Fibroblast of the aortic adventitia (primary cell): ENCODE measurements around the gene NTRK1. TPM values are rescaled to one million over a fixed set of nuclear protein-coding genes. Genes with fewer than 3 reads are reported as not detected.

ENCODE experiments used
- DNase-seq: peaks from one replicate; pipeline ENCODE4 v3.0.0-alpha.2; 2010; ENCODE audit warnings: low read depth
- H3K4me3 ChIP-seq: 2 replicates; pipeline ENCODE4 v1.5.1; 2011; ENCODE audit warnings: low read depth, mild to moderate bottlenecking, control low read depth, low read length, moderate library complexity
- total RNA-seq: library from RNA; depleted of rRNA; stranded (reverse); fragments of >200 nt; gene quantifications from 2 replicates; pipeline ENCODE4 v1.2.3, GENCODE V29; 2012; ENCODE audit warnings: low replicate concordance
- TF ChIP-seq, protein P1 (sequence below): IDR thresholded peaks from 2 replicates; pipeline ENCODE4 v1.5.1; 2011; ENCODE audit warnings: mild to moderate bottlenecking, low read length, control low read depth, inconsistent platforms; ENCODE audit not compliant: insufficient read depth

Gene NTRK1
- total RNA-seq, 1 donor = 0.09 TPM

DNA sequence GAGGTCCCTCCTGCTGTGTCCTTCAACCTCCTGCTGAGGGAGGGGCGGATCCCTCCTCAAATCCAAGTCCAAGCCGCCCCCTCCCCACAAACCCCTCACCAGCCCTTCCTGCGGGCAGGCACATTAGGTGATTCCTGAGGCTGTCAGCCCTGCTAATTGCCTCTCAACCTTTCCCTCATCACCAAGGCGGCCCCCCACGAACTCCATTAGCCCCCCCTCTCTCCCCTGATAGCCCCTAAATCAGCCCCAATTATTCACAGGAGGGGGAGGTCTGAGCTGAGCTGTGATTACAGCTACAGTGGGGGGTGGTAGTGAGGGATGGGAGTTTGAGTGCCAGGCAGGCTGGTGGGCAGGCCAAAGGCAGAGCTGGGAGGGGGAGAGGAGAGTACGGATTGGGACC lies 27.1 kb downstream of the NTRK1 start:
- H3K4me3 ChIP-seq = no peak overlapping the region
- TF ChIP-seq, protein P1, sequence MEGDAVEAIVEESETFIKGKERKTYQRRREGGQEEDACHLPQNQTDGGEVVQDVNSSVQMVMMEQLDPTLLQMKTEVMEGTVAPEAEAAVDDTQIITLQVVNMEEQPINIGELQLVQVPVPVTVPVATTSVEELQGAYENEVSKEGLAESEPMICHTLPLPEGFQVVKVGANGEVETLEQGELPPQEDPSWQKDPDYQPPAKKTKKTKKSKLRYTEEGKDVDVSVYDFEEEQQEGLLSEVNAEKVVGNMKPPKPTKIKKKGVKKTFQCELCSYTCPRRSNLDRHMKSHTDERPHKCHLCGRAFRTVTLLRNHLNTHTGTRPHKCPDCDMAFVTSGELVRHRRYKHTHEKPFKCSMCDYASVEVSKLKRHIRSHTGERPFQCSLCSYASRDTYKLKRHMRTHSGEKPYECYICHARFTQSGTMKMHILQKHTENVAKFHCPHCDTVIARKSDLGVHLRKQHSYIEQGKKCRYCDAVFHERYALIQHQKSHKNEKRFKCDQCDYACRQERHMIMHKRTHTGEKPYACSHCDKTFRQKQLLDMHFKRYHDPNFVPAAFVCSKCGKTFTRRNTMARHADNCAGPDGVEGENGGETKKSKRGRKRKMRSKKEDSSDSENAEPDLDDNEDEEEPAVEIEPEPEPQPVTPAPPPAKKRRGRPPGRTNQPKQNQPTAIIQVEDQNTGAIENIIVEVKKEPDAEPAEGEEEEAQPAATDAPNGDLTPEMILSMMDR = no peak
- DNase-seq = no peak

DNA sequence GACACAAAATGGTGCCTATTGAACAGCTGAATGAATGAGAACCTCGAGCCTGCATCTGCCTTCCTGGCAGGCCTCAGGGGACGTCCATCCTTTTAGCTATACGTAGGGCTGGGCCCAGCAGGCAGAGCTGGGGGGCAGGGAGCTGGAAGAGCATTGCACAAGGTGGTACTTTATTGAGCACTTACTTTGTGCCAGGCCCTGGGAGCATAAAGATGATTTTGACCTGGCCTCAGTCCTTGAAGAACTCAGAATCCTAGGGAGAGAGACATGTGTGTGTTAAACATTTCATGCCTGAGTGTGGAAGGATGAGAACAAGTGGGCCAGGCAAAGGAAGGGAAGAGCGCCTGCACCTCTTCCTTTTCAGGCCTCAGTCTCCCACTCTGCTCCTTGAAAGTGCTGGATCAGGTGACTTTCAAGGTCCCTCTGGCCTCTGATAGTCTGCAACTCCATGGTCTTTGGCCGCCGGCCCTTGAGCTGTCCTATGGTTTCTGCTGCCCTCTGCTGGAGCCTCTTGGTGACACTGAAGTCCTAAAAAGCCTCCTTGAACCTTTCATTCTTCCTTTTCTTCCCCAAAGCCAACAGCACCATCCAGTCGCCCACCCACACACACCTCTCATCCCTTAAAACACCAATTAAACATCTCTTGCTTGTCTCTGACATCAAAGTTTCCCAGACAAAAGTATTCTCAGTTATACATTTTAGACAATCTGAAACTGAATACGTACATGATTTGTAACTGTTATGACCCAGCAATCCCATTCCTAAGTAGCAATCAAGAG lies 29.3 kb downstream of the NTRK1 start:
- no peak overlapping the region for H3K4me3 ChIP-seq
- peak; percentile 88 for DNase-seq
- TF ChIP-seq, protein P1 = peak; percentile 91

DNA sequence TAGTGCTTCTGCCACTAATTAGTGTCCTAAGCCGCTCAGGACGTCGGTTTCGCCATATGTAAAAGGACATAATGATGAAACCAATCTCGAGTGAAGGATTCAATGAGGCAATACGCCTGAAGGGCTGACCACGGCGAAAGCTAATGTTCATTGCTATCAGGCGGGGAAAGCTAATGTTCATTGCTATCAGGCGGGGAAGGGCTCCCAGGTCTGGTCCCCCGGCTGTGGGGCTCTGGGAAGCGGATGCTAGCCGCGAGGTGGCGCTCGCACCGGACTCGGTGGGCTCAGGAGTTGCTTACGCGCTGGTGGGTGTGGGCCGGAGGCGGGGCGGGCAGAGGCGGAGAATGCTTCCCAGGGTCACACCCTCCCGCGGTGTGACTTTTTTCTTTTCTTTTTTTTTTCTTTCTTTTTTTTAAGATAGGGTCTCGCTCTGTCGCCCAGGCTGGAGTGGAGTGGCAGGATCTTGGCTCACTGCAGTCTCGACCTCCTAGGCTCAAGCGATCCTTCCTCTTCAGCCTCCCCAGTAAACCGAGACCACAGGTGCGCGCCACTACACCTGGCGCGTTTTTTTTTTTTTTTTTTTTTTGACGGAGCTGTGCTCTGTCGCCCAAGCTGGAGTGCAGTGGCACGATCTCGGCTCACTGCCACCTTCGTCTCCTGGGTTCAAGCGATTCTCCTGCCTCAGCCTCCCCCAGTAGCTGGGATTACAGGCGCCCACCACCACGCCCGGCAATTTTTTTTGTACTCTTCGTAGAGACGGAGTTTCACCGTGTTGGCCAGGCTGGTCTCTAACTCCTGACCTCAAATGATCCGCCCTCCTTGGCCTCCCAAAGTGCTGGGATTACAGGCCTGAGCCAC lies 31.8 kb downstream of the NTRK1 start:
- peak; percentile 89 for DNase-seq
- TF ChIP-seq, protein P1 = peak; percentile 92

DNA sequence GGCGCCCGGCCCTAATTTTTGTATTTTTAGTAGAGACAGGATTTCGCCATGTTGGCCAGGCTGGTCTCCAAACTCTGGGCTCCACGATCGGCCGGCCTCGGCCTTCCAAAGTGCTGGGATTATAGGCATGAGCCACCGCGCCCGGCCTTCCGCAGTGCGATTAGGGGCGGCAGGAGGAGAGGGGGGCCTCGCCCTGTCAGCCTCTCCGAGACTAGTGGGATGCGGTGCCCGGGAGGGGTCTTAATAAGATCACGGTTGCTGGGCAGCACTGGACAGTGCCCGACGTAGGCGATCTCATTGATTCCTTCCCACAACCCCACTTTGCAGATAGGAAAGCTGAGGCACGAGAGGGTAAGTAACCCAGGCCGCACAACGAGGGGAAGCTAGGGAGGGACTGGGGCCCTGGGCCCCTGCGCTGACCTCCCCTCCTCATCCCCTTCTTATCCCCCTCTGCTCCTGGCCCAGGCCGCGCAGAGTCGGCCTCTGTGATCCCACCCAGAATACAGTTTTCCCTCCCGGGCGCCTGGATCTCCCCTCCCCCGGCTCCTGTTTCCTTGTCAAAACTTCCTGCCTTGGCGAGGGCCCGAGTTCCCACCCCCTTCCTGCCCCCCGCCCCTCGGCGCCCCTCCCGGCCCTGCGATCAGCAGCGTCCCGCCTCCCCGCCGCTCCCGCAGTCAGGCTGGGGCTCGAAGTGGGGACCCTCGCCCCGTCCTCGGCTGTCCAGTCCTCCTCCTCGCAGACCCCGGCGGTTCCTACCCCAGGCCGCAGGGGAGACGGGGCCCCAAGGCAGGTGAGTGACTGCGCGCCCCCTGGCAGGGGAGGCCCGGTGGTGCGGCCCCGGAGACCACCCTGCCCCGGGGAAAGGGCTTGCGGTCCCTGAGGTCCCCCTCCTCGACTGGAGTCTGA lies 32.6 kb downstream of the NTRK1 start, which contains the start of gene PEAR1:
TSS of gene PEAR1 (plus strand) at position 671 of the 906 bp plus-strand sequence. CDS start 10,209 bp downstream, outside the sequence.
- peak; percentile 52 for DNase-seq
- TF ChIP-seq, protein P1 = no peak
- H3K4me3 ChIP-seq = peak within 1 kb of the TSS; percentile 74

More for the DNA sequence above, 31.8 kb downstream of the NTRK1 start:
- peak overlapping the region; percentile 45 for H3K4me3 ChIP-seq

DNA sequence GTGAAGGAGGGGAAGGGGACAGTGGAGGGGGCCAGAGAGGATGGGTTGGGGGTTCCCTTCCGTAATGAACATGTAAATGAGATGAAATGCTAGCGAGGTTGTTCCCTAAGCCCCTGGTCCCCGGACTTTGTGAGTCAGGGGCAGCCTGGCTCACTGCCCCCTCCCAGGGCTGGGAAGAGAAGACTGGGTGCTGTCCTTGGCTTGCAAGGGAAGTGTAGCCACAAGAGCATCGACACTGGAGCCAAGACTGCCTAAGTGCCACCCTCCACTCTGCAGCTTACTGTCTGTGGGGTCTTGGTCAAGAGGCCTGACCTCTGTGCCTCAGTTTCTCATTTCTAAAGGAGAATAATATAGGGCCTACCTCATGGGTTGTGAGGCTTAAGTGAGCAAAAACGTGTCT lies 33.3 kb downstream of the NTRK1 start:
- no peak for DNase-seq
- TF ChIP-seq, protein P1 = no peak
- peak overlapping the region; percentile 74 for H3K4me3 ChIP-seq
